Left lung (tissue), 10 donors: ENCODE measurements around the gene FBXO4. TPM values are rescaled to one million over a fixed set of nuclear protein-coding genes. Genes with fewer than 3 reads are reported as not detected.

Experiments
- ATAC-seq: fragments of 200-7000 bp; cut with Tn5 transposase; one replicate; pipeline ENCODE4 v1.9.1; 2020; ENCODE audit warnings: moderate library complexity
- DNase-seq, 4 donors: peaks; one replicate each; pipeline ENCODE4 v3.0.0-alpha.2; 2013 to 2020
- H3K27ac ChIP-seq, 2 donors: fragments of 200-600 bp; sonication (generic) in 1 of 2; one replicate each; pipeline versions ENCODE4 v1.5.0 to v1.8.0; 2020 to 2021
- H3K27me3 ChIP-seq, 2 donors: fragments of 200-600 bp; sonication (generic) in 1 of 2; one replicate each; pipeline versions ENCODE4 v1.5.0 to v1.8.0; 2020 to 2021
- H3K36me3 ChIP-seq, 2 donors: fragments of 200-600 bp; sonication (generic) in 1 of 2; one replicate each; pipeline versions ENCODE4 v1.5.0 to v1.8.0; 2020 to 2021
- H3K4me1 ChIP-seq, 2 donors: fragments of 200-600 bp; one replicate each; pipeline ENCODE4 v1.8.0; 2021
- H3K4me3 ChIP-seq, 2 donors: fragments of 200-600 bp; sonication (generic) in 1 of 2; one replicate each; pipeline versions ENCODE4 v1.5.0 to v1.8.0; 2020 to 2021; ENCODE audit warnings: mild to moderate bottlenecking in 1 of 2
- H3K9me3 ChIP-seq, 2 donors: fragments of 200-600 bp; sonication (generic) in 1 of 2; one replicate each; pipeline versions ENCODE4 v1.5.0 to v1.8.0; 2020 to 2021
- intact Hi-C, 2 donors: fragments of 100-400 bp; cut with DNase I; formaldehyde crosslinking; loops; one replicate each; pipeline versions ENCODE4 v1.11.2 to v1.14.2; 2022
- polyA plus RNA-seq, 6 donors: library from polyadenylated mRNA; unstranded; fragments of 120-200 nt; gene quantifications; one replicate each; pipeline ENCODE4 v1.2.1, GENCODE V29; 2013; ENCODE audit not compliant: insufficient read length in 6 of 6
- total RNA-seq, 2 donors: library from RNA; stranded (reverse); fragmentation: NEBNext Ultra II Directional; extraction: Animal tissue kit (Norgen Biotek cat#: 25700); gene quantifications; one replicate each; pipeline ENCODE4 v1.2.1, GENCODE V29; 2021
- TF ChIP-seq, protein P1 (sequence below), 2 donors: fragments of 200-600 bp; sonication (generic) in 1 of 2; IDR thresholded peaks; one replicate each; pipeline versions ENCODE4 v1.5.0 to v1.8.0; 2021; ENCODE audit warnings: antibody characterized with exemption in 2 of 2
- donor health status: DM: no; HTN: yes; CAD: no.
- donor health status: DM: no; HTN: no; CAD: no.

The FBXO4 gene
- total and polyA plus RNA-seq, 8 donors = 6.4 to 23.9 (median 20.0) TPM

DNA sequence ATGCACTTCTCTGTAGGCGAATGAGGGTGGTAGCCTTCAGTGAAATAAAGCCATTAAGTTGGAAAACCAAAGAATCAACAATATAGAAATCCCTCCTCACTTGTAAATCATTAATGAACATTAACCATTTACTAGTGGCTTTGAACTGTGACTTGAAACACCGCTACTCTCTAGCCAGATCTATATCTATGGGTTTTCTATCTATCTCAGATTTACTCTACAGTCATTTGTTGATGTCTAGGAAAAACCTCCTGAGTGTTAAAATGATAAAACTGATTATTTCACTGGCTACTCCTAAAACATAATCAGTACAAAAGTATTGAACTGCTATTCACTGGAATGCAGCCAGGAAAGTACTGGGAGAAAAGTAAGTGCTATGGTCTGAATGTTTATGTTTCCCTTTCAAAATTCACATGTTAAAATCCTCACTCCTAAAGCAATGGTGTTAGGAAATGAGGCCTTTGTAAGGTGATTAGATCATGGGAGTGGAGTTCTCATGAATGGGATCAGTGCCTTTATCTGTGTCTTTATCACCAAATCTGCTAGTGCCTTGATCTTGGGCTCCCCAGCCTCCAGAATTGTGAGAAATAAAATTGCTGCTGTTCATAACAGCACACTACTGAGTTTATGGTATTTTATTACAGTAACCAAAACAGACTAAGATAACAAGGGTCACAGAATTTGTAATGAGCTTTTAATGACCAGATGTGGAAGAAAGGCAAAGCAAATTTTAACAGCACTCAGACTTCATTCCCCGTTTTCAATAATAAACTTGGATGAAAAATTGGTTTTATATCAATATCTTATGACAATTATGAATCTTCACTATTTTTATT is 46.2 kb upstream of the FBXO4 start:
- TF ChIP-seq, protein P1, sequence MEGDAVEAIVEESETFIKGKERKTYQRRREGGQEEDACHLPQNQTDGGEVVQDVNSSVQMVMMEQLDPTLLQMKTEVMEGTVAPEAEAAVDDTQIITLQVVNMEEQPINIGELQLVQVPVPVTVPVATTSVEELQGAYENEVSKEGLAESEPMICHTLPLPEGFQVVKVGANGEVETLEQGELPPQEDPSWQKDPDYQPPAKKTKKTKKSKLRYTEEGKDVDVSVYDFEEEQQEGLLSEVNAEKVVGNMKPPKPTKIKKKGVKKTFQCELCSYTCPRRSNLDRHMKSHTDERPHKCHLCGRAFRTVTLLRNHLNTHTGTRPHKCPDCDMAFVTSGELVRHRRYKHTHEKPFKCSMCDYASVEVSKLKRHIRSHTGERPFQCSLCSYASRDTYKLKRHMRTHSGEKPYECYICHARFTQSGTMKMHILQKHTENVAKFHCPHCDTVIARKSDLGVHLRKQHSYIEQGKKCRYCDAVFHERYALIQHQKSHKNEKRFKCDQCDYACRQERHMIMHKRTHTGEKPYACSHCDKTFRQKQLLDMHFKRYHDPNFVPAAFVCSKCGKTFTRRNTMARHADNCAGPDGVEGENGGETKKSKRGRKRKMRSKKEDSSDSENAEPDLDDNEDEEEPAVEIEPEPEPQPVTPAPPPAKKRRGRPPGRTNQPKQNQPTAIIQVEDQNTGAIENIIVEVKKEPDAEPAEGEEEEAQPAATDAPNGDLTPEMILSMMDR (IDR thresholded peaks at IDR 0.05) = no peak
- ATAC-seq (no peak), DNase-seq (peak in 1 of 4 donors; percentile 48)
- Histone ChIP-seq H3K36me3 (no peaks in the 10 kb centered on the region), H3K27ac (no peak overlapping the region), H3K4me1 (no peaks in the 10 kb centered on the region), H3K4me3 (no peak overlapping the region), H3K9me3 (no peaks in the 10 kb centered on the region), H3K27me3 (no peaks in the 10 kb centered on the region)
- intact Hi-C loops = no loop called here

DNA sequence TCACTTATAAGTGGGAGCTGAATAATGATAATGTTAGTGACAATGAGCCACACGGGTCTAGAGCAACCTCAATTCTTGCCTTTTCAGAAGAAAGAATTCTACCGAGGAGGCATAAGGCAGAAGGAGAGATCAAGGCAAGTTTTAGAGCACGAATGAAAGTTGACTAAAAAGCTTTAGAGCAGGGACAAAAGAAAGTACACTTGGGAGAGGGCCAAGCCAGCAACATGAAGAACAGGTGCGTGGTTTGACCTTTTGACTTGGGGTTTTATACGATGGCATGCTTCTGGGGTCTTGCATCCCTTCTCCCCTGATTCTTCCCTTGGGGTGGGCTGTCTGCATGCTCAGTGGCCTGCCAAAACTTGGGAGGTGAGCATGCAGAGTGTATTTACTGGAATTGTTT is 42.3 kb upstream of the FBXO4 start:
- TF ChIP-seq, protein P1 (IDR thresholded peaks at IDR 0.05) = no peak
- Histone ChIP-seq H3K27ac (no peak overlapping the region), H3K4me1 (no peaks in the 10 kb centered on the region), H3K9me3 (no peaks in the 10 kb centered on the region), H3K4me3 (no peak overlapping the region), H3K36me3 (no peaks in the 10 kb centered on the region), H3K27me3 (no peaks in the 10 kb centered on the region)
- intact Hi-C loops = no loop called here
- DNase-seq = no peak
- no peak for ATAC-seq

DNA sequence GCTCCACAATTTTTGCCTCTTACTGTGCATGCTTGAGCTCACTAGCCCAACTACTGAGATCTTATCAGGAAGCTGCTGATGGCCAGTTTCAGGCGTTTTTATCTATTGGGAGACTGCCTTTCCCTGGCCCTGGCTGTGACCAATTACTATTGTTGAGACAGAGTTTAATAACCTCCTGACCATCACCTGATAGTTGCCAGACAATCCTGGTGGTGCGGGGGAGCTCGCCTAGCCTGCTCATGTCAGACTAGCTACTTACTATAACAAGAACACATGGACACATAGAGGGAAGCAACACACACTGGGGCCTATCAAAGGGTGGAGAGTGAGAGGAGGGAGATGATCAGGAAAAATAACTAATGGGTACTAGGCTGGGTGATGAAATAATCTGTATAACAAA is 41.8 kb upstream of the FBXO4 start:
- ATAC-seq (no peak), DNase-seq (no peak)
- TF ChIP-seq, protein P1 (IDR thresholded peaks at IDR 0.05) = no peak
- Histone ChIP-seq H3K4me1 (no peaks in the 10 kb centered on the region), H3K27me3 (no peaks in the 10 kb centered on the region), H3K36me3 (no peaks in the 10 kb centered on the region), H3K27ac (no peak overlapping the region), H3K4me3 (no peak overlapping the region), H3K9me3 (no peaks in the 10 kb centered on the region)
- intact Hi-C loops = no loop called here

DNA sequence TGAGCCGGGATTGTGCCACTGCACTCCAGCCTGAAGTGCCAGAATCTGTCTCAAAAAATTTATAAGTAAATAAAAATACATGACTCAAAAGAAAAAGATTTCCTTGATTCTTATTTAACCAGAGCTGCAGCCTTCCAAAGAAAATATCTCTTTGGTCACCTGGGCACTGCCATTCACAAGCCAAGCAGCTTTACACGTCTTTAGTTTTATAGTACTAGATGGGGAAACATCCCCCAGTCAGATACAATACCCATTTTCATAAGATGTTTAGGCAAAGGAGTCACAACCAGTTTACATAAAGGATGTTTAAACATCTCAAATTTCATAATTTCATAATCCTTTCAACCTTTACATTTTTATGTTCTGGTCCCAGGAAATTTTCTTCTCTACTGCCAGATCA is 41.1 kb upstream of the FBXO4 start:
- TF ChIP-seq, protein P1 (IDR thresholded peaks at IDR 0.05) = no peak
- Histone ChIP-seq H3K36me3 (no peaks in the 10 kb centered on the region), H3K4me1 (no peaks in the 10 kb centered on the region), H3K27me3 (no peaks in the 10 kb centered on the region), H3K4me3 (no peak overlapping the region), H3K9me3 (no peaks in the 10 kb centered on the region), H3K27ac (no peak overlapping the region)
- no peak for ATAC-seq
- intact Hi-C loops = no loop called here
- DNase-seq = no peak

DNA sequence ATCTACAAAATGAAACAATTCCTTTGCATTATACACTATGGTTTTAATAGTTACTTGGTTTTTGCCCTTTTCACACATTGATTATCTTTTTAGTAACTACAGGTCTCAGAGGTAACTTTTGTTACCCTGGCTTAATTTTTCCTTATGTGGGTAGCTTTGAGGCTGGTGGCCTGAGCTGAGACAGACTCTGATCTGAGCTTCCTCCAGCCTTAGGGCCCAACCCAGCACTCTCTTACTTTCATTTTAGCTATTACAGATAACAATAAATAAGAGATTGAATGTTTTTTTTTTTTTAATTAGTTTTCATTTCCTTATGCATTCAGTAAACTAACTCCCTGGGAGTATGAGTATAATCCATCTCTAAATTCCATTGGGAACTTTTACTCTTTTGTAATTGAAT is 39.8 kb upstream of the FBXO4 start:
- Histone ChIP-seq H3K27ac (no peak overlapping the region), H3K4me1 (no peaks in the 10 kb centered on the region), H3K9me3 (no peaks in the 10 kb centered on the region), H3K36me3 (no peaks in the 10 kb centered on the region), H3K27me3 (no peaks in the 10 kb centered on the region), H3K4me3 (no peak overlapping the region)
- intact Hi-C loops = no loop called here
- TF ChIP-seq, protein P1 (IDR thresholded peaks at IDR 0.05) = no peak
- DNase-seq (no peak), ATAC-seq (no peak)
